ENCODE data around the gene GAS7.

- TF ChIP-seq, protein P1, sequence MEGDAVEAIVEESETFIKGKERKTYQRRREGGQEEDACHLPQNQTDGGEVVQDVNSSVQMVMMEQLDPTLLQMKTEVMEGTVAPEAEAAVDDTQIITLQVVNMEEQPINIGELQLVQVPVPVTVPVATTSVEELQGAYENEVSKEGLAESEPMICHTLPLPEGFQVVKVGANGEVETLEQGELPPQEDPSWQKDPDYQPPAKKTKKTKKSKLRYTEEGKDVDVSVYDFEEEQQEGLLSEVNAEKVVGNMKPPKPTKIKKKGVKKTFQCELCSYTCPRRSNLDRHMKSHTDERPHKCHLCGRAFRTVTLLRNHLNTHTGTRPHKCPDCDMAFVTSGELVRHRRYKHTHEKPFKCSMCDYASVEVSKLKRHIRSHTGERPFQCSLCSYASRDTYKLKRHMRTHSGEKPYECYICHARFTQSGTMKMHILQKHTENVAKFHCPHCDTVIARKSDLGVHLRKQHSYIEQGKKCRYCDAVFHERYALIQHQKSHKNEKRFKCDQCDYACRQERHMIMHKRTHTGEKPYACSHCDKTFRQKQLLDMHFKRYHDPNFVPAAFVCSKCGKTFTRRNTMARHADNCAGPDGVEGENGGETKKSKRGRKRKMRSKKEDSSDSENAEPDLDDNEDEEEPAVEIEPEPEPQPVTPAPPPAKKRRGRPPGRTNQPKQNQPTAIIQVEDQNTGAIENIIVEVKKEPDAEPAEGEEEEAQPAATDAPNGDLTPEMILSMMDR (IDR thresholded peaks at IDR 0.05), result no peak
- TF ChIP-seq POLR2A (IDR thresholded peaks at IDR 0.05), result no peak
- TF ChIP-seq POLR2AphosphoS5 (IDR thresholded peaks at IDR 0.05), result no peak
- no peak for TF ChIP-seq EP300 (IDR thresholded peaks at IDR 0.05)
Measured at GRCh38 chr17:10224582-10225195, 26.3 kb upstream of the GAS7 start.
